GM19193 (cell line): ENCODE measurements around the gene FBXO33.

Experiments
- POLR2A ChIP-seq: IDR thresholded peaks from 4 replicates; pipeline ENCODE4 v1.6.1; 2011; ENCODE audit not compliant: insufficient read depth, insufficient read length; ENCODE audit errors: extremely low read depth

FBXO33 gene

DNA sequence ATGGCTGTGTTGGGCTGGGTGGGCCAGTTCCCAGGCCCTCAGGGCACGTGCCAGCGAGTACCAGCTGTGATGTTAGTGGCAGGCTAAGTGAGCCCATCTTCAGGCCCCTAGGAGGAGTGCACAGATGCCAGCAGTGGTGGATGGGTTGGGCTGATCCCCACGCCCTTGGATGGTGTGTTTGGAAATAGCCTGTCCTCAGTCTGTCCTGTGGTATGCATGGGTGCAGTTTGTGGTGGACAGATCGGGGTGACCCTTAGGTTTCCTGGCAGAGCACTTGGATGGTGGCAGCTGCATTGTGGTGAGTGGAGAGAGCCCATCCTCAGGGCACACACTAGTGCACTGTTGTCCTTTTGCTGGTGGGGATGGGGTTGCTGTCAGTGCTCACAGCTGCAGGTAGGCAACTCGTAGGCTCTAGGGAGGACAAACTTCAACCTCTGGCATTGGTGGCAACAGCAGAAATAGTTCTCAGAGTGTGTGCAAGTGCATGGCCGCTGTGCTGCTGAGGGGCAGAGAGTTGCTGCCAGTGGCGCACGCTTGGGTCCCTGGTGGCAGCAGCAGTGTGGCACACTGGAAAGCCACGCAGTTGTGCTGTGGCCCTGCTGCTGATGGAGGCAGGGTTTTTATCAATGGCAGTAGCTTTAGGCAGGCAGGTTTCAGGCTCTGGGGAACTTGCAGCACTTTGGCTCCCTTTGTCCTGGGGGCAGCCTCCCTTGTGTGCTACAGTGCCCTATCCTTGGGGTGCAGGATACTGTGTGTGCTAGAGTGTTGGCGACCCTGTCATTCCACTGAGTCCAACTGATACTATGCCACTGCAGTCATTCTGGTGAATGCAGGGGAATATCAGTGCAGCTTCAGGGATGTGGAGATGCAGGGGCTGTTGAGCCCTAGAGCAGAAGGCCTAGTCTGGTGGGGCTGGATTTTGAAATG is 65.5 kb downstream of the FBXO33 start:
- TF ChIP-seq POLR2A: no peak

- no peak for TF ChIP-seq POLR2A
Measured at GRCh38 chr14:39365354-39365753, 66.9 kb downstream of the FBXO33 start.

DNA sequence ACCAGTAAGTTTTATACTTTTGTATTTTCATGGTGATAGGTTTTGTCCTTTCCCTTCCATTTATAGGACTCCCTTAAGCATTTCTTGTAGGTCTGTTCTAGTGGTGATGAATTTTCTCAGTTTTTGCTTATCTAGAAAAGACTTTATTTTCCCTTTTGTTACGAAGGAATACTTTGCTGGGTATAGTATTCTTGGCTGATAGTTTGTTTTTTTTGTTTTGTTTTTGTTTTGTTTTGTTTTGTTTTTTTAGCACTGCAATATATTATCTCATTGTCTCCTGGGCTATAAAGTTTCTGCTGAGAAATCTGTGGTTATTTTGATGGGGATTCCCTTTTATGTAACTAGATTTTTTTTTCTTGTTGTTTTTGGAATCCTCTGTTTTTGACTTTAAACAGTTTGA is 67.7 kb downstream of the FBXO33 start:
- TF ChIP-seq POLR2A: no peak

DNA sequence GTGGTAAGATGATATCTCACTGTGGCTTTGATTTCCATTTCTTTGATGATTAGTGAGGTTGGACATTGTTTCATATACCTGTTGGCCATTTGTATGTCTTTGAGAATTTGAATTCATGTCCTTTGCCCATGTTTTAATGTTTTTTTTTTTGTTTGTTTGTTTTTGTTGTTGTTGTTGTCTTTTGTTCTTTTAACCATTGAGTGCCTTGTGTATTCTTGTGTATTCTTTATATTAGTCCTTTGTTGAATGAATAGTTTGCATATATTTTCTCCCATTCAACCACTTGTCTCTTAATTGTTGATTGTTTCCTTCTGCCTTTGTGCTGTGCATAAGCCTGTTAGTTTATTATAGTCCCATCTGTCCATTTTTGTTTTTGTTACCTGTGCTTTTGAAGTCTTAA is 71.9 kb downstream of the FBXO33 start:
- no peak for TF ChIP-seq POLR2A

DNA sequence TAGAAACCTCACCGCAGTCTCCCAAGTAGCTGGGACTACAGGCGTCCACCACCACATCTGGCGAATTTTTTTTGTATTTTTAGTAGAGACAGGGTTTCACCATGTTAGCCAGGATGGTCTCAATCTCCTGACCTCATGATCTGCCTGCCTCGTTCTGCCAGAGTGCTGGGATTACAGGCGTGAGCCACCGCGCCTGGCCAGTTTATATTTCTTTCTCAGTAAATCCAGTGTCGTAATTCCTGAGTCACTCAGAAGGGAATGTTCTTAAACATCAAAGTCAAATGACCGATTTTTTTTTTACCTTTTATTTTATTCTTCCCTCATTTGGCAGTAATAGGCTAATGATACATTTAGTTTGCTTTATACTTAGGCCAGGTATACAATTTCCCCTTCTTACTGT is 80.5 kb downstream of the FBXO33 start:
- TF ChIP-seq POLR2A: no peak

DNA sequence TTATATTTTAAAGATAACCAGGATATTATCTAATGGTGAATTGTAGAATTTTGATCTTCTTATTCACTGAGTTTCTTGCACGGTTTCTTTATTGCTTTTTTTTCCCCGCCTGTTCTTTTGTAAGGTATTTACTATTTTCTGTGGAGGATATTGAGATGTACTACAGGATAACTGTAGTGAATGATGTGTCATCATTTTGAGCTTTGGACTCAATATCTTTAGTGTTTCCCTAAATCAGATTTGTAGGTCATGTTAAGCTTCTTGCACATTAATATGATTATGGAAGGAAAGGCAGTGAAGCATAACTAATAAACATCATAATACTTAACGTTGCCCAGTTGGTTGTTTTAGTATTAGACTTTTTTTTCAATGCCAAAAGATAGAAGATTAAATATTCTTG is 81.4 kb downstream of the FBXO33 start:
- no peak for TF ChIP-seq POLR2A
